ENCODE data around the gene F13B.

GRCh38 chr1:196993916-196994315 lies 73.1 kb downstream of the F13B start:
- TF ChIP-seq CTCF (conservative IDR thresholded peaks at IDR 0.05; ENCODE audit: low read depth, low read length) (no peak), RAD21 (IDR thresholded peaks at IDR 0.05; ENCODE audit: low read length) (no peak), SMC3 (IDR thresholded peaks at IDR 0.05; ENCODE audit: low read depth, low read length) (no peak), RFX5 (IDR thresholded peaks at IDR 0.05; ENCODE audit: low read depth, low read length) (no peak), POLR2A (IDR thresholded peaks at IDR 0.05; ENCODE audit: low read depth, low read length) (no peak), CEBPB (IDR thresholded peaks at IDR 0.05; ENCODE audit: low read depth, low read length) (no peak), CHD1 (IDR thresholded peaks at IDR 0.05; ENCODE audit: low read depth, low read length) (no peak), MXI1 (IDR thresholded peaks at IDR 0.05; ENCODE audit: borderline replicate concordance, low read depth, low read length) (no peak), MAFK (IDR thresholded peaks at IDR 0.05; ENCODE audit: low read depth, low read length) (no peak), MAZ (IDR thresholded peaks at IDR 0.05; ENCODE audit: borderline replicate concordance, low read depth, low read length) (no peak), BHLHE40 (IDR thresholded peaks at IDR 0.05; ENCODE audit: low read depth, low read length) (no peak)
- TF ChIP-seq, protein P1, sequence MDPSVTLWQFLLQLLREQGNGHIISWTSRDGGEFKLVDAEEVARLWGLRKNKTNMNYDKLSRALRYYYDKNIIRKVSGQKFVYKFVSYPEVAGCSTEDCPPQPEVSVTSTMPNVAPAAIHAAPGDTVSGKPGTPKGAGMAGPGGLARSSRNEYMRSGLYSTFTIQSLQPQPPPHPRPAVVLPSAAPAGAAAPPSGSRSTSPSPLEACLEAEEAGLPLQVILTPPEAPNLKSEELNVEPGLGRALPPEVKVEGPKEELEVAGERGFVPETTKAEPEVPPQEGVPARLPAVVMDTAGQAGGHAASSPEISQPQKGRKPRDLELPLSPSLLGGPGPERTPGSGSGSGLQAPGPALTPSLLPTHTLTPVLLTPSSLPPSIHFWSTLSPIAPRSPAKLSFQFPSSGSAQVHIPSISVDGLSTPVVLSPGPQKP (IDR thresholded peaks at IDR 0.05; ENCODE audit: borderline replicate concordance, low read depth, low read length): no peak
